ENCODE results near the gene ZCCHC24. TPM values are rescaled to one million over a fixed set of nuclear protein-coding genes. Genes with fewer than 3 reads are reported as not detected.

The ZCCHC24 gene
- total RNA-seq, 1 donor from 2014 or later: 34.7 TPM

- intact Hi-C loops (cut with DNase I): loop anchor here (10.0 kb wide), 1 partner anchor 87 kb away; no protein-coding TSS in a partner anchor
- Histone ChIP-seq H3K4me1 (peaks cover 35% of the 10 kb centered on the region), H3K27ac (no peak overlapping the region), H3K27me3 (ENCODE audit: low read depth) (no peaks in the 10 kb centered on the region), H3K9me3 (no peaks in the 10 kb centered on the region), H3K4me3 (no peak overlapping the region), H3K36me3 (no peaks in the 10 kb centered on the region)
- ATAC-seq (no peak), DNase-seq (peak; percentile 29)
- no peak for TF ChIP-seq CTCF (IDR thresholded peaks at IDR 0.05)
These were observed 67.7 kb downstream of the ZCCHC24 start for GRCh38 chr10:79377557-79378382.

- DNase-seq (no peak), ATAC-seq (no peak)
- Histone ChIP-seq H3K27ac (no peak overlapping the region), H3K4me1 (peaks cover 30% of the 10 kb centered on the region), H3K4me3 (no peak overlapping the region), H3K9me3 (no peaks in the 10 kb centered on the region), H3K27me3 (ENCODE audit: low read depth) (no peaks in the 10 kb centered on the region), H3K36me3 (no peaks in the 10 kb centered on the region)
- no peak for TF ChIP-seq CTCF (IDR thresholded peaks at IDR 0.05)
- intact Hi-C loops (cut with DNase I): loop anchor here (10.0 kb wide), 1 partner anchor 88 kb away; no protein-coding TSS in a partner anchor
These were observed 68.5 kb downstream of the ZCCHC24 start for GRCh38 chr10:79376751-79377556.

DNA sequence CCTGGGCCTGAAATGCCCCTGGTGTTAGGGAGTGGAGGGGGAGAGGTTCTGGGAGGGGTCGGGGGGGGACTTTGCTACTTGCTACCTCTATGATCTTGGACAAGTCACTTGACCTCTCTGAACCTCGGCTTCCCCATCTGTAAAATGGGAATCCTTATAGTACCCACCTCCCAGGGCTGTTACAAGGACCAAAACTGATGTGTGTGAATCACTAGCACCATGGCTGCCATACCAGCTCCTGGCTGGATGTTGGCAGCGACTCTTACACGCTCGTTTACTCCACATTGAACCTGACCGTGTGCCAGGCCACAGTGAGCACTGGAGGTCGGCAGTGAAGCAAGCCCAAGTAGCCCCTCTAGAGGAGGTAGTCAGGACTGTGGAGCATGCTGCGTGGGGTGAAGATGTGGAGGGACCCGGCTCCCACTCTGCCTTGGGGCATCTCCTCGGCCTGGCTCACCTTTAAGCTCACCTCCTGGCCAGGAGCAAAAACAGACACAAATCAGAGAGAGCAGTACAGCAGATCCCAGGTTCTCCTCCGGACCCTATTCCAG is 69.3 kb downstream of the ZCCHC24 start:
- H3K9me3 ChIP-seq: no peaks in the 10 kb centered on the region
- H3K27me3 ChIP-seq (ENCODE audit: low read depth): no peaks in the 10 kb centered on the region
- peak; percentile 28 for DNase-seq
- intact Hi-C loops (cut with DNase I): loop anchor here (10.0 kb wide), 1 partner anchor 89 kb away; no protein-coding TSS in a partner anchor
- ATAC-seq: no peak
- peaks cover 23% of the 10 kb centered on the region for H3K4me1 ChIP-seq
- no peaks in the 10 kb centered on the region for H3K36me3 ChIP-seq
- H3K4me3 ChIP-seq: no peak overlapping the region
- no peak overlapping the region for H3K27ac ChIP-seq
- TF ChIP-seq CTCF (IDR thresholded peaks at IDR 0.05): no peak

DNA sequence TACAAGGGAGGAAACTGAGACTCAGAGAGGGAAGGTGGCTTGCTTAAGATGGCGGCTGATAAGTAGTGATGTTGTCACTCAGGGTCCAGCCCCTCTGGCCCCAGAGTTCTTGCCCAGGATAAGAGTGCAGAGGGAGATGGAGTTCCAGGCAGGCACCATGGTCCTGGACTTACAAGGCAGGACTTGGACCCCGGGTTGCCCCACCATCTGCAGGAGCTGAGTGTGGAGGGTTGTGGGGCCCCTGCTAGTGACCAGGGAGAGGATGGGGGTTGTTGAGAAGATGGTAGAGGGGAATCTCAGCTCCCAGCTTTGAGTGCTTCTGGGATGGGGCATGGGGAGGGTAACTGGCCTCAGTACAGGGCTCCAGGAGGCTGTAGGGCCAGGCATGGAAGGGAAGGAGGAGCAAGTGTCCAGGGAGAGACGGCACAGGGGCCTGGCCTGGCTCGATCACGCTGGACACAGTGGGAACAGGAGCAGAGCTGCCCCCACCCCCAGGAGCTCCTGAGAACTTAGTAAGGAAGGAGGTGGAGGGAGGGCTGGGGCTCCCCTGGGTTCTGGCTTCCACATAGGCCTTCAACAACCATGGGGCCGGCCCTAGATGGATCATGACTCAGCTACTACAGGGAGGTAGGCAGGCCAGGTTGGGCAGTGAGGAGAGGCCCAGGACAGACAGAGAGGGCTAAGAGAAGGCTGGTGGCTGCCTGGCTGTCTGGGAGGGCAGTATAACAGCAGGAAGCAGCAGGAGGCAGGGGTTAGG is 69.9 kb downstream of the ZCCHC24 start:
- TF ChIP-seq CTCF (IDR thresholded peaks at IDR 0.05): no peak
- DNase-seq (peak; percentile 38), ATAC-seq (no peak)
- Histone ChIP-seq H3K9me3 (no peaks in the 10 kb centered on the region), H3K27me3 (ENCODE audit: low read depth) (no peaks in the 10 kb centered on the region), H3K4me3 (no peak overlapping the region), H3K27ac (no peak overlapping the region), H3K36me3 (no peaks in the 10 kb centered on the region), H3K4me1 (peaks cover 17% of the 10 kb centered on the region)
- intact Hi-C loops (cut with DNase I): loop anchor here (10.0 kb wide), 1 partner anchor 89 kb away; no protein-coding TSS in a partner anchor
